ENCODE data around the gene SH2D3A. TPM values are rescaled to one million over a fixed set of nuclear protein-coding genes. Genes with fewer than 3 reads are reported as not detected.

Gene SH2D3A
- total and polyA plus RNA-seq, 8 donors, result 6.9 to 27.6 (median 8.3) TPM

DNA sequence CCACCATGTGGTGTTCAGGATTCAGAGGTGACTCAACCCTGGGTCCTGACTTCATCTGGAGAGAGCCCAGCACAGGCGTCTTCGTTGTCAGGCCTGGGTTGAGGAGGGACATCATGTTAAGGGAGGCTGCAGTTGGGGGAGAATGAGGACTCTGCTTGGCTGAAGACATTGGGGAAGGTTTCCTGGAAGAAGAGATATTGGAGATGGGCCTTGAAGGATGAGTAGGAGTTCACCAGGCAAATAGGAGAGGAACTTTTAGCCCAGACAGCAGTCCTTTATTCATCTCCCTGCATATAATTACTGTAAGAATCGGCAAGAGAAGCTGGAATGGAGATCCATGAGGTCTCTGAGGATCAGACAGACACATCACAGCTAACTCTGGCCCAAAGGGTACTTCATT, 44.1 kb upstream of the SH2D3A start:
- Histone ChIP-seq H3K4me1 (peaks cover 0 to 14% of the 10 kb centered on the region in 2 donors), H3K36me3 (no peaks in the 10 kb centered on the region), H3K4me3 (no peak overlapping the region), H3K27ac (no peak overlapping the region), H3K27me3 (no peaks in the 10 kb centered on the region), H3K9me3 (no peaks in the 10 kb centered on the region)
- intact Hi-C loops (cut with DNase I), result no loop called here
- TF ChIP-seq, protein P1, sequence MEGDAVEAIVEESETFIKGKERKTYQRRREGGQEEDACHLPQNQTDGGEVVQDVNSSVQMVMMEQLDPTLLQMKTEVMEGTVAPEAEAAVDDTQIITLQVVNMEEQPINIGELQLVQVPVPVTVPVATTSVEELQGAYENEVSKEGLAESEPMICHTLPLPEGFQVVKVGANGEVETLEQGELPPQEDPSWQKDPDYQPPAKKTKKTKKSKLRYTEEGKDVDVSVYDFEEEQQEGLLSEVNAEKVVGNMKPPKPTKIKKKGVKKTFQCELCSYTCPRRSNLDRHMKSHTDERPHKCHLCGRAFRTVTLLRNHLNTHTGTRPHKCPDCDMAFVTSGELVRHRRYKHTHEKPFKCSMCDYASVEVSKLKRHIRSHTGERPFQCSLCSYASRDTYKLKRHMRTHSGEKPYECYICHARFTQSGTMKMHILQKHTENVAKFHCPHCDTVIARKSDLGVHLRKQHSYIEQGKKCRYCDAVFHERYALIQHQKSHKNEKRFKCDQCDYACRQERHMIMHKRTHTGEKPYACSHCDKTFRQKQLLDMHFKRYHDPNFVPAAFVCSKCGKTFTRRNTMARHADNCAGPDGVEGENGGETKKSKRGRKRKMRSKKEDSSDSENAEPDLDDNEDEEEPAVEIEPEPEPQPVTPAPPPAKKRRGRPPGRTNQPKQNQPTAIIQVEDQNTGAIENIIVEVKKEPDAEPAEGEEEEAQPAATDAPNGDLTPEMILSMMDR (IDR thresholded peaks at IDR 0.05), result no peak
- no peak for ATAC-seq
- no peak for DNase-seq

DNA sequence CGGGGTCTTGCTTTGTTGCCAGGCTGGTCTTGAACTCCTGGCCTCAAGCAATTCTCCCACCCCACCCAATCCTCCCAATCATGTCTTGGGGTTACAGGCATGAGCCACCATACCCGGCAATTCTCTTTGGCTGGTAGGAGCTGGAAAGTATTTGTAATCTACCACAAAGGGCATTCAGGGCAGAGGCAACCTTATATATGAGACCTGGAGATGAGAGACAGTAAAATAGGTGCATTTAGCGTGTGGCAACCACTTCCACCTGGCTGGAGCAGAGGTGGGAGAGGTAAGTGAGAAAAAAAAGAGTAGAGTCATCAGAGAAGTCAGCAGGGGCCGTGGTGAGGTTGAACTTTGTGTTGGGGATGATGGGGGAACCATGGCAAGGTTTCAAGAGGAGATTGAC, 42.0 kb upstream of the SH2D3A start:
- no peak for DNase-seq
- H3K4me1 ChIP-seq, result peaks cover 0 to 10% of the 10 kb centered on the region in 2 donors

DNA sequence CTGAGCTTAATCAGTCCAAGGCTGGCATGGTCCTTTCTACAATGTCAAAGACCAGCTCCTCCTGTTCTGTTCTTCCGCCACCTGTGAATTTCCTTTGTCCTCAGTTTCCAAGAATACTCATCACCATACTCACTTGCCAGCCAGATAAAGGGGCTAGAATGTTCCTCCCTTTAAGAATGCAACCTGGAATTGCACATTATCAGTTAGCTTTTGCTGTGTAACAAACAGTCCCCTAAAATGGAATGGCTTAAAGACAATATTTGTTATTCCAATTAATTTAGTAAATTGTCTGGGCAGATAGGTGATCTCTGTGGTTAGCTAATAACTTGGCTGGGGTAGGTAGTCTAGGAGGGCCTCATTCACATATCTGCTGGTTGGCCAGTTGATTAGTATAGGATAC, 41.3 kb upstream of the SH2D3A start:
- Histone ChIP-seq H3K4me3 (no peak overlapping the region), H3K27me3 (no peaks in the 10 kb centered on the region), H3K4me1 (peaks cover 0 to 11% of the 10 kb centered on the region in 2 donors), H3K36me3 (no peaks in the 10 kb centered on the region), H3K9me3 (no peaks in the 10 kb centered on the region), H3K27ac (no peak overlapping the region)
- DNase-seq (no peak), ATAC-seq (no peak)
- TF ChIP-seq, protein P1 (IDR thresholded peaks at IDR 0.05), result no peak
- intact Hi-C loops (cut with DNase I), result no loop called here

More for the DNA sequence above, 42.0 kb upstream of the SH2D3A start:
- TF ChIP-seq, protein P1 (IDR thresholded peaks at IDR 0.05), result no peak
- Histone ChIP-seq H3K27me3 (no peaks in the 10 kb centered on the region), H3K36me3 (no peaks in the 10 kb centered on the region), H3K4me3 (no peak overlapping the region), H3K27ac (no peak overlapping the region), H3K9me3 (no peaks in the 10 kb centered on the region)
- ATAC-seq, result no peak
- intact Hi-C loops (cut with DNase I), result no loop called here

DNA sequence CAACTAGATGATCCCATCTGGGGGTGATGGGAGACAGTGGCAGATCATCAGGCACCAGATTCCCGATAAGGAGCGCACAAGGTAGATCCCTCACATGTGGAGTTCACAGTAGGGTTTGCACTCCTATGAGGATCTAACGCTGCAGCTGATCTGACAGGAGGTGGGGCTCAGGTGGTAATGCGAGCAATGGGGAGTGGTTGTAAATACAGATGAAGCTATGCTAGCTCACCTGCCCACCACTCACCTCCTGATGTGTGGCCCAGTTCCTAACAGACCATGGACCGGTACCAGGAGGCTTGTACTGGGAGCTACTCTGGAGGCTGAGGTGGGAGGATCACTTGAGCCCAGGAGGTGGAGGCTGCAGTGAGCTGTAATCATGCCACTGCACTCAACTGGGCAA, 40.1 kb upstream of the SH2D3A start:
- no peak for ATAC-seq

DNA sequence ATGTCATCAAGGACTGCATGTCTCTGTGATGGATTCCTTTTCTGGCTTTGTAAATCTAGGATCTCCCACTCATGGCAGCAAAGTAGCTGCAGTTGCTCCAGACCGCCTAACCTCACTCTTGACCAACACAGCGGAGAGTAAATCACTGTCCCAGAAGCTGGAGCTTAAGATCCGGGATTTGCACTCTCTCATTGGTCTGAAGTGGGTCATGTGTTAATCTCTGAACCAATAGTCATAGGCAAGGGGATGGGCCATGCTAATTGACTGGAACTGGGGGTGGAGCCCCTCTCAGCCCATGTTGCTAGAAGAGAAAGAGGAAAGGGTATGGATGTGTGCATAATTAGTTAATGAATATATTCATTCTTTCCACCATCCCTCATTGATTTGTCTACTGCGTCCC, 39.3 kb upstream of the SH2D3A start:
- TF ChIP-seq, protein P1 (IDR thresholded peaks at IDR 0.05), result no peak
- no peak overlapping the region for H3K4me3 ChIP-seq

More for the DNA sequence above, 40.1 kb upstream of the SH2D3A start:
- TF ChIP-seq, protein P1 (IDR thresholded peaks at IDR 0.05), result no peak
- DNase-seq, result no peak
- no peak overlapping the region for H3K27ac ChIP-seq
- H3K4me1 ChIP-seq, result peaks cover 0 to 23% of the 10 kb centered on the region in 2 donors
- H3K27me3 ChIP-seq, result no peaks in the 10 kb centered on the region
- no peaks in the 10 kb centered on the region for H3K9me3 ChIP-seq
- intact Hi-C loops (cut with DNase I), result no loop called here
- no peak overlapping the region for H3K4me3 ChIP-seq
- H3K36me3 ChIP-seq, result no peaks in the 10 kb centered on the region

More for the DNA sequence above, 39.3 kb upstream of the SH2D3A start:
- Histone ChIP-seq H3K27me3 (no peaks in the 10 kb centered on the region), H3K9me3 (no peaks in the 10 kb centered on the region), H3K4me1 (peaks cover 0 to 29% of the 10 kb centered on the region in 2 donors), H3K27ac (no peak overlapping the region), H3K36me3 (no peaks in the 10 kb centered on the region)
- DNase-seq (no peak), ATAC-seq (no peak)
- intact Hi-C loops (cut with DNase I), result no loop called here

All from left lung (tissue), 10 donors.